Neural cell (in vitro differentiated cells): ENCODE data around the gene GALNT14. TPM values are rescaled to one million over a fixed set of nuclear protein-coding genes. Genes with fewer than 3 reads are reported as not detected.

Experiments used
- H2AFZ ChIP-seq: fragments of 200-600, 300-800 bp; sonication (generic), shearing (Covaris generic); 2 replicates; pipeline ENCODE4 v1.6.0; 2014; ENCODE audit warnings: low read depth, mild to moderate bottlenecking, antibody characterized with exemption, low read length, moderate library complexity
- H3F3A ChIP-seq: fragments of 200-600 bp; shearing (Covaris generic); 2 replicates; pipeline ENCODE4 v1.6.1; 2016; ENCODE audit warnings: mild to moderate bottlenecking, moderate library complexity, mixed read lengths, antibody characterized with exemption, low read length; ENCODE audit not compliant: insufficient read depth, poor library complexity, severe bottlenecking
- H3K27ac ChIP-seq: fragments of 200-600, 300-800 bp; sonication (generic), shearing (Covaris generic); 2 replicates; pipeline ENCODE4 v1.5.1; 2014; ENCODE audit warnings: mild to moderate bottlenecking, low read length, moderate library complexity
- H3K27me3 ChIP-seq: fragments of 300-800, 200-600 bp; sonication (generic), shearing (Covaris generic); 2 replicates; pipeline ENCODE4 v1.6.0; 2014; ENCODE audit warnings: mild to moderate bottlenecking, low read depth, low read length, moderate library complexity; ENCODE audit not compliant: insufficient read depth
- H3K36me3 ChIP-seq: fragments of 300-800, 200-600 bp; sonication (generic), shearing (Covaris generic); 2 replicates; pipeline ENCODE4 v1.5.1; 2014; ENCODE audit warnings: mild to moderate bottlenecking, antibody characterized with exemption, low read length, moderate library complexity; ENCODE audit not compliant: insufficient read depth
- H3K4me2 ChIP-seq: fragments of 300-800, 200-600 bp; sonication (generic), shearing (Covaris generic); 2 replicates; pipeline ENCODE4 v1.6.0; 2014; ENCODE audit warnings: mild to moderate bottlenecking, low read length
- H3K4me3 ChIP-seq: fragments of 300-800, 200-600 bp; sonication (generic), shearing (Covaris generic); 2 replicates; pipeline ENCODE4 v1.5.1; 2014; ENCODE audit warnings: mild to moderate bottlenecking, low read length, moderate library complexity
- H3K79me2 ChIP-seq: fragments of 200-600 bp; shearing (Covaris generic); replicated peaks from 2 replicates; pipeline ENCODE4 v1.6.0; 2014; ENCODE audit warnings: mild to moderate bottlenecking, low read length, moderate library complexity; ENCODE audit not compliant: insufficient read depth
- H3K9ac ChIP-seq: fragments of 300-800, 200-600 bp; sonication (generic), shearing (Covaris generic); 2 replicates; pipeline ENCODE4 v1.6.1; 2016; ENCODE audit warnings: mild to moderate bottlenecking, low read length, mixed read lengths
- H3K9me2 ChIP-seq: fragments of 200-600 bp; shearing (Covaris generic); 2 replicates; pipeline ENCODE4 v1.6.1; 2016; ENCODE audit warnings: mild to moderate bottlenecking, low read length, mixed read lengths; ENCODE audit not compliant: insufficient read depth
- H3K9me3 ChIP-seq: fragments of 200-600, 300-800 bp; sonication (generic), shearing (Covaris generic); 2 replicates; pipeline ENCODE4 v1.6.1; 2016; ENCODE audit warnings: mild to moderate bottlenecking, mixed run types, low read length, moderate library complexity, mixed read lengths
- H4K20me1 ChIP-seq: fragments of 200-600 bp; shearing (Covaris generic); 2 replicates; pipeline ENCODE4 v1.6.1; 2016; ENCODE audit warnings: mild to moderate bottlenecking, mixed run types; ENCODE audit not compliant: insufficient read depth
- CTCF ChIP-seq: fragments of 450-650 bp; IDR thresholded peaks from 2 replicates; pipeline ENCODE4 v1.5.1; 2014; ENCODE audit warnings: antibody characterized with exemption, mild to moderate bottlenecking, moderate library complexity; ENCODE audit not compliant: poor library complexity, severe bottlenecking
- EP300 ChIP-seq: fragments of 450-650 bp; conservative IDR thresholded peaks from 2 replicates; pipeline ENCODE4 v1.6.1; 2014; ENCODE audit warnings: antibody characterized with exemption, mild to moderate bottlenecking, moderate library complexity; ENCODE audit not compliant: poor library complexity, severe bottlenecking
- EZH2 ChIP-seq: fragments of 200-600, 300-800 bp; shearing (Covaris generic), sonication (generic); IDR thresholded peaks from 2 replicates; pipeline ENCODE4 v1.6.1; 2014; ENCODE audit warnings: antibody characterized with exemption, low read length, borderline replicate concordance, mild to moderate bottlenecking; ENCODE audit not compliant: insufficient read depth, poor library complexity, severe bottlenecking
- MXI1 ChIP-seq: fragments of 450-650 bp; conservative IDR thresholded peaks from 2 replicates; pipeline ENCODE4 v1.6.1; 2014; ENCODE audit warnings: antibody characterized with exemption, mild to moderate bottlenecking; ENCODE audit not compliant: poor library complexity, severe bottlenecking
- POLR2AphosphoS5 ChIP-seq: IDR thresholded peaks from 2 replicates; pipeline ENCODE4 v1.6.1; 2012
- RAD21 ChIP-seq: fragments of 450-650 bp; conservative IDR thresholded peaks from 2 replicates; pipeline ENCODE4 v1.6.1; 2014; ENCODE audit warnings: antibody characterized with exemption, mild to moderate bottlenecking, moderate library complexity
- REST ChIP-seq: IDR thresholded peaks from 2 replicates; pipeline ENCODE4 v1.6.1; 2012; ENCODE audit warnings: borderline replicate concordance
- SMC3 ChIP-seq: fragments of 450-650 bp; conservative IDR thresholded peaks from 2 replicates; pipeline ENCODE4 v1.6.1; 2014; ENCODE audit warnings: antibody characterized with exemption, mild to moderate bottlenecking, moderate library complexity; ENCODE audit not compliant: poor library complexity
- TAF1 ChIP-seq: IDR thresholded peaks from 2 replicates; pipeline ENCODE4 v1.6.1; 2012; ENCODE audit warnings: low read depth
- polyA plus RNA-seq: library from polyadenylated mRNA; depleted of rRNA; stranded (reverse); fragments of >200 nt; gene quantifications from 2 replicates; pipeline ENCODE4 v1.2.3, GENCODE V29; 2014

The GALNT14 gene
- polyA plus RNA-seq, 1 donor from 2014 or later, result 15.9 TPM

- Histone ChIP-seq H3K36me3 (no peaks in the 10 kb centered on the region), H3F3A (no peaks in the 10 kb centered on the region), H3K4me3 (no peak overlapping the region), H3K4me2 (no peak overlapping the region), H3K79me2 (no peaks in the 10 kb centered on the region), H3K9ac (no peak overlapping the region), H3K27me3 (no peaks in the 10 kb centered on the region), H4K20me1 (no peaks in the 10 kb centered on the region), H3K9me2 (no peaks in the 10 kb centered on the region), H3K27ac (no peak overlapping the region), H2AFZ (no peak overlapping the region), H3K9me3 (no peaks in the 10 kb centered on the region)
- TF ChIP-seq REST (no peak), RAD21 (no peak), POLR2AphosphoS5 (no peak), TAF1 (no peak), CTCF (no peak), EZH2 (no peak), MXI1 (no peak), SMC3 (no peak), EP300 (no peak)
These were observed 24.8 kb upstream of the GALNT14 start for GRCh38 chr2:31163011-31163539.

- Histone ChIP-seq H3K27me3 (no peaks in the 10 kb centered on the region), H3K4me3 (no peak overlapping the region), H3K79me2 (no peaks in the 10 kb centered on the region), H3K36me3 (no peaks in the 10 kb centered on the region), H3K9me2 (no peaks in the 10 kb centered on the region), H3K4me2 (no peak overlapping the region), H3K27ac (no peak overlapping the region), H2AFZ (no peak overlapping the region), H3K9me3 (no peaks in the 10 kb centered on the region), H4K20me1 (no peaks in the 10 kb centered on the region), H3K9ac (no peak overlapping the region), H3F3A (no peaks in the 10 kb centered on the region)
- TF ChIP-seq CTCF (no peak), RAD21 (no peak), POLR2AphosphoS5 (no peak), EZH2 (no peak), MXI1 (no peak), EP300 (no peak), TAF1 (no peak), REST (no peak), SMC3 (no peak)
These were observed 23.4 kb upstream of the GALNT14 start for GRCh38 chr2:31161637-31162036.
